DOHH2 (cell line): ENCODE data around the gene SCT.

ENCODE experiments used
- CTCF ChIP-seq: fragments of 200-600 bp; sonication (generic); IDR thresholded peaks from one replicate; pipeline ENCODE4 v1.5.1; 2014; ENCODE audit warnings: antibody characterized with exemption, mild to moderate bottlenecking, low read depth, low read length; ENCODE audit not compliant: poor library complexity, severe bottlenecking
- EZH2phosphoT487 ChIP-seq: fragments of 200-600 bp; sonication (generic); IDR thresholded peaks from 2 replicates; pipeline ENCODE4 v1.6.1; 2017; ENCODE audit warnings: borderline replicate concordance, mild to moderate bottlenecking, antibody characterized with exemption, low read length, moderate library complexity, mixed read lengths

GRCh38 chr11:646214-646613, 19.2 kb upstream of the SCT start:
- TF ChIP-seq CTCF (no peak), EZH2phosphoT487 (no peak)
